Keratinocyte (primary cell): Measurements from ENCODE around the gene ILK.

Experiments
- EZH2 ChIP-seq: IDR thresholded peaks from one replicate; pipeline ENCODE4 v1.6.1; 2012; ENCODE audit warnings: inconsistent platforms, mild to moderate bottlenecking, low read length, moderate library complexity
- TF ChIP-seq, protein P1 (sequence below), 3 experiments: IDR thresholded peaks in 1 of 3; conservative IDR thresholded peaks in 1 of 3; optimal IDR thresholded peaks in 1 of 3; 2 replicates in 2 of 3; 3 replicates in 1 of 3; pipeline versions ENCODE3 to v1.5.1; 2011; ENCODE audit warnings: low read length in 3 of 3, mild to moderate bottlenecking in 3 of 3, moderate library complexity in 2 of 3, control low read depth in 1 of 3, inconsistent platforms in 1 of 3; ENCODE audit not compliant: insufficient read depth in 2 of 3; ENCODE audit errors: extremely low read depth in 1 of 3

DNA sequence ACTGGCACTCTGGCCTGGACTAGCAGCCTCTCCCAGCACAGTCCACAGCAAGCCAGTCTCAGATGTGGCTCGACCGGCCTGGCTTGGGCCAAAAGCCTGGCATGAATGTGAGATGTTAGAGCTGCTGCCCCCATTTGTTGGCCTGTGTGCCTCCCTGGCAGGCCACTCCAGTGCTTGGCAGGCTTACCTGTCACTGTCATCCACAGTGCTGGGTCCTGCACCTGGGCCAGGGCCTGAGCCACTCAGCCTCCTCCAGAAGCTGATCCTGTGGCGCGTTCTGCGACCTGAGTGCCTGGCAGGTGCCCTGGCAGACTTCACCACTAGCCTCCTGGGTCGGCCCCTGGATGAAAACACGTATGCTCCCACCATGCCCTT lies 36.2 kb upstream of the ILK start:
- TF ChIP-seq, protein P1, sequence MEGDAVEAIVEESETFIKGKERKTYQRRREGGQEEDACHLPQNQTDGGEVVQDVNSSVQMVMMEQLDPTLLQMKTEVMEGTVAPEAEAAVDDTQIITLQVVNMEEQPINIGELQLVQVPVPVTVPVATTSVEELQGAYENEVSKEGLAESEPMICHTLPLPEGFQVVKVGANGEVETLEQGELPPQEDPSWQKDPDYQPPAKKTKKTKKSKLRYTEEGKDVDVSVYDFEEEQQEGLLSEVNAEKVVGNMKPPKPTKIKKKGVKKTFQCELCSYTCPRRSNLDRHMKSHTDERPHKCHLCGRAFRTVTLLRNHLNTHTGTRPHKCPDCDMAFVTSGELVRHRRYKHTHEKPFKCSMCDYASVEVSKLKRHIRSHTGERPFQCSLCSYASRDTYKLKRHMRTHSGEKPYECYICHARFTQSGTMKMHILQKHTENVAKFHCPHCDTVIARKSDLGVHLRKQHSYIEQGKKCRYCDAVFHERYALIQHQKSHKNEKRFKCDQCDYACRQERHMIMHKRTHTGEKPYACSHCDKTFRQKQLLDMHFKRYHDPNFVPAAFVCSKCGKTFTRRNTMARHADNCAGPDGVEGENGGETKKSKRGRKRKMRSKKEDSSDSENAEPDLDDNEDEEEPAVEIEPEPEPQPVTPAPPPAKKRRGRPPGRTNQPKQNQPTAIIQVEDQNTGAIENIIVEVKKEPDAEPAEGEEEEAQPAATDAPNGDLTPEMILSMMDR (optimal IDR thresholded peaks at IDR 0.05 in 1 of 3, IDR thresholded peaks at IDR 0.05 in 1 of 3, conservative IDR thresholded peaks at IDR 0.05 in 1 of 3; ENCODE audit: extremely low read depth in 1 of 3, insufficient read depth in 2 of 3, low read length in 3 of 3): no peak
- no peak for TF ChIP-seq EZH2
